HepG2 (cell line): ENCODE results near the gene NCOA5. TPM values are rescaled to one million over a fixed set of nuclear protein-coding genes. Genes with fewer than 3 reads are reported as not detected.

Experiments
- ARNT ChIP-seq: fragments of 450-650 bp; IDR thresholded peaks from 2 replicates; pipeline ENCODE4 v1.6.1; 2017
- ATF7-NPFF ChIP-seq: sonication (generic); formaldehyde crosslinking; IDR thresholded peaks from 2 replicates; pipeline ENCODE4 v1.8.1; 2023; ENCODE audit warnings: mild to moderate bottlenecking, low read depth, missing genetic modification reagents, moderate library complexity
- CENPX ChIP-seq: sonication (generic); formaldehyde crosslinking; IDR thresholded peaks from 2 replicates; pipeline ENCODE4 v1.9.0; 2021; ENCODE audit warnings: mild to moderate bottlenecking, missing genetic modification reagents, moderate library complexity
- CREM ChIP-seq, 2 experiments: sonication (generic) in 1 of 2; formaldehyde crosslinking in 1 of 2; IDR thresholded peaks; 2 replicates each; pipeline versions ENCODE4 v1.4.0 to v1.6.1; 2016 to 2020; ENCODE audit warnings: antibody characterized with exemption in 1 of 2, mild to moderate bottlenecking in 1 of 2, missing genetic modification reagents in 1 of 2
- FOSL1 ChIP-seq: sonication (generic); formaldehyde crosslinking; IDR thresholded peaks from 2 replicates; pipeline ENCODE4 v1.9.0; 2021; ENCODE audit warnings: missing genetic modification reagents, borderline replicate concordance
- GATA4 ChIP-seq: sonication (generic); IDR thresholded peaks from 2 replicates; pipeline ENCODE4 v1.6.1; 2016; ENCODE audit warnings: antibody characterized with exemption, low read depth, borderline replicate concordance
- GATAD1 ChIP-seq: IDR thresholded peaks from 2 replicates; pipeline ENCODE4 v1.6.1; 2016; ENCODE audit warnings: missing genetic modification reagents, missing compliant biosample characterization
- HCFC1 ChIP-seq: fragments of 150-350 bp; IDR thresholded peaks from 2 replicates; pipeline ENCODE4 v1.6.1; 2014; ENCODE audit warnings: low read depth, low read length
- KAT8 ChIP-seq: IDR thresholded peaks from 2 replicates; pipeline ENCODE4 v1.6.1; 2016; ENCODE audit warnings: missing genetic modification reagents, missing compliant biosample characterization
- MAF1 ChIP-seq: sonication (generic); formaldehyde crosslinking; IDR thresholded peaks from 2 replicates; pipeline ENCODE4 v1.5.0; 2020; ENCODE audit warnings: missing genetic modification reagents, borderline replicate concordance
- NCOR1 ChIP-seq: fragments of 200-600 bp; sonication (generic); IDR thresholded peaks from 2 replicates; pipeline ENCODE4 v1.7.0; 2017; ENCODE audit warnings: antibody characterized with exemption, low read length, borderline replicate concordance
- NKX3-1 ChIP-seq: sonication (generic); formaldehyde crosslinking; IDR thresholded peaks from 2 replicates; pipeline ENCODE4 v1.5.0; 2020; ENCODE audit warnings: missing genetic modification reagents
- NR2F6 ChIP-seq, 2 experiments: IDR thresholded peaks; 2 replicates each; pipeline ENCODE4 v1.6.1; 2016; ENCODE audit warnings: antibody characterized with exemption in 1 of 2, mild to moderate bottlenecking in 1 of 2
- PAX8 ChIP-seq: sonication (generic); formaldehyde crosslinking; IDR thresholded peaks from 2 replicates; pipeline ENCODE4 v1.8.0; 2022; ENCODE audit warnings: mild to moderate bottlenecking, missing genetic modification reagents, borderline replicate concordance
- RARG ChIP-seq: sonication (generic); formaldehyde crosslinking; IDR thresholded peaks from 2 replicates; pipeline ENCODE4 v1.4.0; 2020; ENCODE audit warnings: low read depth, mild to moderate bottlenecking, missing genetic modification reagents
- ZEB1 ChIP-seq: IDR thresholded peaks from 2 replicates; pipeline ENCODE4 v1.6.1; 2012; ENCODE audit warnings: mild to moderate bottlenecking, low read depth, inconsistent platforms; ENCODE audit not compliant: insufficient replicate concordance
- ZNF121 ChIP-seq: sonication (generic); formaldehyde crosslinking; IDR thresholded peaks from 2 replicates; pipeline ENCODE4 v1.5.0; 2020; ENCODE audit warnings: mild to moderate bottlenecking, missing genetic modification reagents
- ZNF143 ChIP-seq: sonication (generic); formaldehyde crosslinking; IDR thresholded peaks from 2 replicates; pipeline ENCODE4 v1.4.0; 2020; ENCODE audit warnings: missing genetic modification reagents
- ZNF180 ChIP-seq: sonication (generic); formaldehyde crosslinking; IDR thresholded peaks from 2 replicates; pipeline ENCODE4 v1.4.0; 2020; ENCODE audit warnings: low read depth, missing genetic modification reagents, borderline replicate concordance
- ZNF274 ChIP-seq: sonication (generic); formaldehyde crosslinking; IDR thresholded peaks from 2 replicates; pipeline ENCODE4 v1.5.1; 2020; ENCODE audit warnings: mild to moderate bottlenecking, missing genetic modification reagents
- ZNF331 ChIP-seq: sonication (generic); formaldehyde crosslinking; IDR thresholded peaks from 2 replicates; pipeline ENCODE4 v1.4.0; 2020; ENCODE audit warnings: missing genetic modification reagents
- ZNF724P ChIP-seq: sonication (generic); formaldehyde crosslinking; IDR thresholded peaks from 2 replicates; pipeline ENCODE4 v1.8.0; 2022; ENCODE audit warnings: missing genetic modification reagents, borderline replicate concordance
- ZNF772 ChIP-seq: sonication (generic); formaldehyde crosslinking; IDR thresholded peaks from 2 replicates; pipeline ENCODE4 v1.5.0; 2020; ENCODE audit warnings: mild to moderate bottlenecking, missing genetic modification reagents
- ZNF790 ChIP-seq: sonication (generic); formaldehyde crosslinking; IDR thresholded peaks from 2 replicates; pipeline ENCODE4 v1.8.0; 2022; ENCODE audit warnings: missing genetic modification reagents, mild to moderate bottlenecking, borderline replicate concordance
- ZNF883 ChIP-seq: sonication (generic); formaldehyde crosslinking; IDR thresholded peaks from 2 replicates; pipeline ENCODE4 v1.5.1; 2020; ENCODE audit warnings: mild to moderate bottlenecking, missing genetic modification reagents; ENCODE audit errors: not compliant biosample characterization
- ZZZ3 ChIP-seq: sonication (generic); formaldehyde crosslinking; IDR thresholded peaks from 2 replicates; pipeline ENCODE4 v1.4.0; 2020; ENCODE audit warnings: missing genetic modification reagents, mild to moderate bottlenecking, borderline replicate concordance
- polyA plus RNA-seq, 8 experiments: library from polyadenylated mRNA; depleted of rRNA in 3 of 8; stranded (reverse) in 7 of 8; unstranded in 1 of 8; fragments of >200 nt; fragmentation: Illumina TruSeq in 4 of 8; extraction: Trizol in 4 of 8; gene quantifications; 2 replicates each; pipeline versions ENCODE4 v1.2.1 to v1.2.3, GENCODE V29; 2011 to 2016; ENCODE audit warnings: low read depth in 4 of 8, missing spikeins in 1 of 8, mixed read lengths in 1 of 8; ENCODE audit not compliant: insufficient read depth in 1 of 8
- total RNA-seq, 5 experiments: library from RNA; depleted of rRNA; stranded (reverse); fragments of >200 nt; fragmentation: Illumina TruSeq; extraction: Trizol; gene quantifications; 2 replicates each; pipeline ENCODE4 v1.2.3, GENCODE V29; 2016; ENCODE audit warnings: low read depth in 1 of 5
- TF ChIP-seq, protein P1 (sequence below): sonication (generic); formaldehyde crosslinking; conservative IDR thresholded peaks from 2 replicates; pipeline ENCODE4 v1.4.0; 2020; ENCODE audit warnings: mild to moderate bottlenecking, missing genetic modification reagents, moderate library complexity
- TF ChIP-seq, protein P2 (sequence below): IDR thresholded peaks from 2 replicates; pipeline ENCODE4 v1.6.1; 2016; ENCODE audit warnings: missing compliant biosample characterization, missing genetic modification reagents, borderline replicate concordance

NCOA5 gene
- total and polyA plus RNA-seq, 2 of the 13 experiments (the other 11 are each of a cell fraction or from before 2014, with no cell fraction given) = 16.5 to 28.4 TPM

DNA sequence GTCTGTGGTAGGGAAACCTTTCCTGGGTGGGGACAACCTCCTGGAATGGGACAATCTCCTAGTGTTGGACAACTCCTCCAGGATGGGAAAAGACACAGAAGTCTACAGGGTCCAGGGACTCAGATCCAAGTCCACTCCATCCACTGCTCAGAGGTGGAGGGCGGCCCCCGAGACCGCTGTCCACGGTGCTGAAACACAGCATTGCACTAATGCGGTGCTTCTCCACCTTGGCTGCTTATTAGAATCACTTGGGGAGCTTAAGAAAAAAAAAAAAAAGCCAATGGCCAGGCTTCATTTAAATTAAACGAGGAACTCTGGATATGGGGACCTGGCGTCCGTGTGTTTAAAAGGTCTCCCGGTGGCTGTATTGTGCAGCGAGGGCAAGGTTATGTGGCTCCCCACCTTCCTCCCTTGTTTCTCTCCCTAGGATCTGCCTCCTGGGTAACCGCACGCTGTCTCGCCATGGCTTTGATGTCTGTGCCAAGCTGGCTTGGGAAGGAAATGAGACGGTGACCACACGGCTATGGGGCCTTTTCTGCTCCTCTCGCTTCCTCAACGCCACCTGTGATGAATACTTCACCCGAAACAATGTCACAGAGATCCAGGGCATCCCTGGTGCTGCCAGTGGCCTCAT, 48.7 kb downstream of the NCOA5 start (continued):
- TF ChIP-seq ZNF180 (CRISPR knock-in tag) = peak; percentile 77; the same call in 1 of the 2 replicates
- TF ChIP-seq ZEB1 = no peak
- TF ChIP-seq HCFC1 = no peak
- TF ChIP-seq ZNF883 (CRISPR knock-in tag) = peak; percentile 91
- peak; percentile 80 for TF ChIP-seq GATAD1 (CRISPR knock-in tag)
- TF ChIP-seq ZNF331 = peak; percentile 97
- peak; percentile 88; the same call in 1 of the 2 replicates for TF ChIP-seq PAX8
- TF ChIP-seq FOSL1 (CRISPR knock-in tag) = peak; percentile 52; the same call in 1 of the 2 replicates
- TF ChIP-seq ZZZ3 (CRISPR knock-in tag) = no peak
- TF ChIP-seq GATA4 = no peak
- TF ChIP-seq RARG = 0 out of 2 replicates have a peak, but pooled peaks have one; percentile 60
- TF ChIP-seq KAT8 (CRISPR knock-in tag) = peak; percentile 66
- TF ChIP-seq MAF1 (CRISPR knock-in tag) = peak; percentile 92; the same call in 1 of the 2 replicates
- TF ChIP-seq CENPX (CRISPR knock-in tag) = no peak
- no peak for TF ChIP-seq NCOR1
- TF ChIP-seq ZNF274 = no peak
- TF ChIP-seq ZNF143 (CRISPR knock-in tag) = no peak
- no peak for TF ChIP-seq CREM (IDR thresholded peaks at IDR 0.05)
- no peak for TF ChIP-seq CREM (CRISPR knock-in tag; IDR thresholded peaks at IDR 0.05)
- peak; percentile 65 for TF ChIP-seq ATF7-NPFF (CRISPR knock-in tag)
- TF ChIP-seq ARNT = no peak
- no peak for TF ChIP-seq ZNF724P (CRISPR knock-in tag)
- TF ChIP-seq ZNF790 = peak; percentile 85; the same call in 1 of the 2 replicates
- no peak for TF ChIP-seq NR2F6 (IDR thresholded peaks at IDR 0.05)
- peak; percentile 60; the same call in 1 of the 2 replicates for TF ChIP-seq NR2F6 (CRISPR knock-in tag; IDR thresholded peaks at IDR 0.05)
- TF ChIP-seq ZNF772 (CRISPR knock-in tag) = peak; percentile 76; the same call in 1 of the 2 replicates
- TF ChIP-seq, protein P1, sequence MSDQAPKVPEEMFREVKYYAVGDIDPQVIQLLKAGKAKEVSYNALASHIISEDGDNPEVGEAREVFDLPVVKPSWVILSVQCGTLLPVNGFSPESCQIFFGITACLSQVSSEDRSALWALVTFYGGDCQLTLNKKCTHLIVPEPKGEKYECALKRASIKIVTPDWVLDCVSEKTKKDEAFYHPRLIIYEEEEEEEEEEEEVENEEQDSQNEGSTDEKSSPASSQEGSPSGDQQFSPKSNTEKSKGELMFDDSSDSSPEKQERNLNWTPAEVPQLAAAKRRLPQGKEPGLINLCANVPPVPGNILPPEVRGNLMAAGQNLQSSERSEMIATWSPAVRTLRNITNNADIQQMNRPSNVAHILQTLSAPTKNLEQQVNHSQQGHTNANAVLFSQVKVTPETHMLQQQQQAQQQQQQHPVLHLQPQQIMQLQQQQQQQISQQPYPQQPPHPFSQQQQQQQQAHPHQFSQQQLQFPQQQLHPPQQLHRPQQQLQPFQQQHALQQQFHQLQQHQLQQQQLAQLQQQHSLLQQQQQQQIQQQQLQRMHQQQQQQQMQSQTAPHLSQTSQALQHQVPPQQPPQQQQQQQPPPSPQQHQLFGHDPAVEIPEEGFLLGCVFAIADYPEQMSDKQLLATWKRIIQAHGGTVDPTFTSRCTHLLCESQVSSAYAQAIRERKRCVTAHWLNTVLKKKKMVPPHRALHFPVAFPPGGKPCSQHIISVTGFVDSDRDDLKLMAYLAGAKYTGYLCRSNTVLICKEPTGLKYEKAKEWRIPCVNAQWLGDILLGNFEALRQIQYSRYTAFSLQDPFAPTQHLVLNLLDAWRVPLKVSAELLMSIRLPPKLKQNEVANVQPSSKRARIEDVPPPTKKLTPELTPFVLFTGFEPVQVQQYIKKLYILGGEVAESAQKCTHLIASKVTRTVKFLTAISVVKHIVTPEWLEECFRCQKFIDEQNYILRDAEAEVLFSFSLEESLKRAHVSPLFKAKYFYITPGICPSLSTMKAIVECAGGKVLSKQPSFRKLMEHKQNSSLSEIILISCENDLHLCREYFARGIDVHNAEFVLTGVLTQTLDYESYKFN (CRISPR knock-in tag) = no peak
- peak; percentile 99 for TF ChIP-seq NKX3-1
- TF ChIP-seq ZNF121 = no peak
- TF ChIP-seq, protein P2, sequence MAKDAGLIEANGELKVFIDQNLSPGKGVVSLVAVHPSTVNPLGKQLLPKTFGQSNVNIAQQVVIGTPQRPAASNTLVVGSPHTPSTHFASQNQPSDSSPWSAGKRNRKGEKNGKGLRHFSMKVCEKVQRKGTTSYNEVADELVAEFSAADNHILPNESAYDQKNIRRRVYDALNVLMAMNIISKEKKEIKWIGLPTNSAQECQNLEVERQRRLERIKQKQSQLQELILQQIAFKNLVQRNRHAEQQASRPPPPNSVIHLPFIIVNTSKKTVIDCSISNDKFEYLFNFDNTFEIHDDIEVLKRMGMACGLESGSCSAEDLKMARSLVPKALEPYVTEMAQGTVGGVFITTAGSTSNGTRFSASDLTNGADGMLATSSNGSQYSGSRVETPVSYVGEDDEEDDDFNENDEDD (CRISPR knock-in tag) = peak; percentile 48; the same call in 1 of the 2 replicates
